ENCODE results near the gene DLG4.

Gene DLG4

GRCh38 chr17:7214300-7215135 is 5.1 kb downstream of the DLG4 start:
- DNase-seq (ENCODE audit: low read depth): peak; percentile 98

- no peak for DNase-seq (ENCODE audit: low read depth)
These were observed 5.7 kb downstream of the DLG4 start for GRCh38 chr17:7213895-7214299.

DNA sequence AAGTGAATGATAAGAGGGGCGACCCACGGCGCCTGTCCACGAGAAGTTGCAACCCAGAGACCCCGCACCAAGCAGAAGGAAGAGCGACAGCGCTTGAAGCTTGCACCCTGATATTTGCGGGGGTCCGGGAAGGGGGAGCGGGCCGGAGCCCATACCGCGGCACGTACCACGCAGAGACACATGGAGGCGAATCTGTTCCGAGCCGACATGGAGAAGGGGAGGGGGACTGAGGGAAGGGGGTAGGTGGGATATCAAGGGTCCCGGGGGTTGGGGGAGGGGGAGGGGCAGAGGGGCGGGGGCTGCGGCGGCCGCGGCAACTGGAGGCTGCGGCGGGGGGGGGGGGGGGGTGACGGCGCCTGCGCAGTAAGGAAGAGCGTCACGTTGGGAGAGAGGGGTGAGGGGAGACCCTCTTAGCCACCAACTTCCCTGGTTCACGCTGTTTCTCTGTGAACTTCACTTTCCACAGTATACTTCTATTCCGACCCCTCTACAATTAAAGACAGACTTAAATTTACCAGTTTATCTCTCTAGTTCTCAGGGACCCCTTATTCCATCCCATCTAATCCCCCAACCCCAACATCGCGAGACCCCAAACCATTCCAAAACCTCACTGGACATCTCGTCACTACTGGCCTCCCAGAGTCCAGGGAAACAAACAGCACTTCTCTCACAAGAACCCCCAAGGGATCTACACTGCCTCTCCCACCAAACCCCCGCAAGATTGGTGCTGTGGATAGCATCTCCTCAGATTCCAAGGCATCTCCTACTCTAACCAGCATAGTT is 8.0 kb downstream of the DLG4 start:
- no peak for DNase-seq (ENCODE audit: low read depth)

- no peak for DNase-seq (ENCODE audit: low read depth)
These were observed 10.7 kb downstream of the DLG4 start for GRCh38 chr17:7208754-7209460.

GRCh38 chr17:7208027-7208571 is 11.5 kb downstream of the DLG4 start:
- no peak for DNase-seq (ENCODE audit: low read depth)

DNA sequence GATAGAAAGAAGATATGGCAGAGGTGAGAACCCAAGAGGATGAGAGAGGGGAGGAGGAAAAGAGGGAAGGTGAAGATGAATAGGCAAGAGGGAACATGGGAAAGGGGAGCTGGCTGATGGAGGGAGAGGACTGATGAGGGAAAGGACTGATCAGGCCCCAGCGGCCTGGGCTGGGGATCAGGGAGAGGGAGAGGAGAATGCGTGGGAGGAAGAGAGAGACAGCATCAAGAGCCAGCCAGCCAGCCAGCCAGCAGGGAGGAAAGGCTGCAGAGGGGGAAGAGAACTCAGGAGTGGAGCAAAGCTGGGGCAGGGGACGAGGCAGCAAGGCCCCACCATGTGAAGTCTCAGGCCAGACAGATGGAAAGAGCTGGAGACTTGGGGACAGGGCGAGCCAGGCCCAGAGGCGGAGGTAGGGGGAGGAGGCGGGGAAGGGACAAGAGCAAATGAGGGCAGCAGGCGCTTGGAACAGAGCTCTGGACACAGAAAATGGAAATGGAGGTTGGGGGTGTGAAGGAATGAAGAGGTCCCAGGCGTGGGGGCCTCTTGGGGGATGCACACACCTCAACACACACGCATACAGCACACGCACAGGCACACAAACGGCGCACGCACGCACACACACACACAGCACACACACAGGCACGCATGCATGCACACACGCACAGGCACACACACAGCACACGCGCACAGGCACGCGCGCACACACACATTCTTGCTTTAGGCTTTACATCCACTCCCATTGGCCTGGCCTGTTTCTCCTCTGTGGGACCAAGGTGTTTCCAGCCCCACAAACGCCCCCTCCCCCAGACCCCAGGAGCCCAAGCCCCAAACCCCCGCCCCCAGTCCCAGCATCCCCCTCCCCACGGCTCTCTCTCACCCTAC is 12.3 kb downstream of the DLG4 start:
- no peak for DNase-seq (ENCODE audit: low read depth)

DNA sequence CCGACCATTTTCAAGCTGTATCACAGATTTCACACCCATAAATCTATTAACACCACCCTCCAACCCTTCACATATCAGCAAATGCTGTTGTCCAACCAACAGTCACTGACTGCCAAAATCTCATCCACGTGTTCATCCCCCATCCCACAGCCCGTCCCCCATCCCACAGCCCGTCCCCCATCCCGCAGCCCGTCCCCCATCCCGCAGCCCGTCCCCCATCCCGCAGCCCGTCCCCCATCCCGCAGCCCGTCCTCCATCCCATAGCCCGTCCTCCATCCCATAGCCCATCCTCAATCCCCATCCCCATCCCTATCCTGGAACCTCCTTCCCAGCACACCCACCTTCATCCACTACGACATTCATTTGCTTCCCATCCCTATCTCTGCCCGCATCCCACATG is 14.1 kb downstream of the DLG4 start:
- DNase-seq (ENCODE audit: low read depth): no peak

GRCh38 chr17:7204828-7205461 is 14.7 kb downstream of the DLG4 start:
- DNase-seq (ENCODE audit: low read depth): peak; percentile 85

DNA sequence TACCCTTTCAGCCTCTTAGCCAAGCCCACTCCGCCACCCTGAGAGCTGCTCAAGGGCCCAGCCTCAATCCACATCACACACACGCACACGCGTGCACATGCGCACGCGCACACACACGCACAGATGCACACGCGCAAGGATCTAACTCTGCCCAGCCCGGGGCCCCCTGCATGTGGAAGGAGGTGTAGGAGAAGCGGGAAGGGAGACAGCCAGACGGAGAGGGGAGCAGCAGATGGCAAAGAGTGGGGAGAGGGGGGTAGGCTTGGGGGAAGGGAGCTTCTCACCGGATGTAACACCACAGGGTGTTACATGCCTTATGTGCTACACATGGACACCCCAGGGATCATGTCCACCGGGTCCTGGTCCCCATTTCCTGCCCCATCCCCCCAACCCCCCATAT is 15.3 kb downstream of the DLG4 start:
- DNase-seq (ENCODE audit: low read depth): no peak

GRCh38 chr17:7203391-7203790 is 16.2 kb downstream of the DLG4 start:
- no peak for DNase-seq (ENCODE audit: low read depth)

DNA sequence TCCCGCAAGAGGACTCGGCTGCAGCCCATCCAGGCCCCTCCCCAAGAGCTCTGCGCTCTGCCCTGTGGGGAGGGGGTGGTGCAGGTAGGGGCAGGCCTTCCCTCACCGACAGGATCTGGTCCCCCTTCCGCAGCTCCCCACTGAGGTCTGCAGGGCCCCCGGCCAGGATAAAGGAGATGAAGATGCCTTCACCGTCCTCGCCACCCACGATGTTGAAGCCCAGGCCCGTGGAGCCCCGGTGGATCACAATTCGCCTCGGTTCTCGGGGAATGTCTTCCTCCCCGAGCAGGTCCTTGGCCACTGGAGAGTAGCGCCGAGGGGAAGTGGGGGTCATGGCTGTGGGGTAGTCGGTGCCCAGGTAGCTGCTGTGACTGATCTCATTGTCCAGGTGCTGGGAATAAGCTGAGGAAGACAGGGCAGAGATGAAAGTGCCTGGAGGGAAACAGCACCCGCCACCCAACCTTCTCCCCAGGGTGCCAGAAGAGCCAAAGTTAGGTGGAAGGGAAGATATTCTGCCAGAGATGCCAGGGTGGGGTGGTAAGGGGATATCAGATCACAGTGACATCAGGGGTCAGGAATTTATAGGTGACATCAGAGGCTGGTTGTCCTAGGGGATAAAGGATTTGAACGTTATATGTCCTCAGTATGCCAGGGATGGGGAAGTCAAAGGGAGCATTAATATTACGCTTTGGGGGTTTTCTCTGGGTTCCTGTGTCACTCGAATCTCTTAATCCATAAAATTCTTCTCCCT is 22.8 kb downstream of the DLG4 start:
- DNase-seq (ENCODE audit: low read depth): no peak

DNA sequence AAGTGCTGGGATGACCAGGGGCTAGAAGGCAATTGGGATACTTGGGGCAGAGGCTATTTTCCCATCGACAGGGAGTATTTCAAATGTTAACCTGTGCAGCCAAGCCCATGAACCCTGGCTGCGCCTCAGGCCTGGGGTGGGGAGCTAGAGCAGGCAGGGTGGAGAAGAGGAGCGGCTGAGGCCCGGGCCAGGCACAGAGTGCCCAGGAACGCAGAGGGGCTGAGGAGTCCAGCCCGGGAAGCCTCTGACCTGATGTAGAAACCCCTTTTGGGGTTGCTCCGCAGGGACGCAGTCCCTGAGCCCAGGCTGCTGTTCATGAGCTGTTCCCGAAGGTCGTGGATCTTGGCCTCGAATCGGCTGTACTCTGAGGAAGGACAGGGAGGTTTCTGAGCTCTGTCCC is 23.7 kb downstream of the DLG4 start:
- DNase-seq (ENCODE audit: low read depth): no peak

DNA sequence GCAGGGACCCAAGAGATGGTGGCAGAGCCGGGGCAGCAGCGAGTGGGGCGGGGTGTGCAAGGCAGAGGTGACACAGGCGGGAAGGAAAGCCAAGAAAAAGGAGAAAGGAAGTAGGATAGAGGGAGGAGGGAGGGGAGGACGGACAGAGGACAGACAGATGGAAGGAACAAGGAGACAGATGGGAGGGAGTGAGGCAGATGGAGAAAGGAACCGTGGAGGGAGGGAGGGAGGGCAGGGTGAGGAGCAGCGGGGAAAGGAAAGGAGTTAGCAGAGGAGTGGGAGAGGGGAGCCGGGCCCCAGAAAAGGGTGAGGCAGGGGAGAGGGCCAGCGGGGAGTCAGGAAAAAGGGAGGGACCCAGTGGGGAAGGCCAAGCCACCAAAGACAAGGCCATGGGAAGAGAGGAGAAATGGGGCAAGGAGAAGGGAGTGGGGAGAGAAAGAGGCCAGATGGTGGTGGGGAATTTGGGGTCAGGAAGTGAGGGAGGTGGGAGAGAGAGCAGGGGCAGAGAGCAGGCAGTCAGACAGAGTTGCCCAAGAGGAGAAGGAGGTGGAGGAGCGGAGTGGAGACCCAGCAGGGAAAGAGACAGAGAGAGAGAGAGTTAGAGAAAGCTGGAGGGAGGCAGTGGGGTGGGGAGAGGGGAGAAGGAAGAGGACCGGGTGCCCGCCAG is 27.2 kb downstream of the DLG4 start:
- no peak for DNase-seq (ENCODE audit: low read depth)

- DNase-seq (ENCODE audit: low read depth): no peak
These were observed 27.9 kb downstream of the DLG4 start for GRCh38 chr17:7191571-7192270.

DNA sequence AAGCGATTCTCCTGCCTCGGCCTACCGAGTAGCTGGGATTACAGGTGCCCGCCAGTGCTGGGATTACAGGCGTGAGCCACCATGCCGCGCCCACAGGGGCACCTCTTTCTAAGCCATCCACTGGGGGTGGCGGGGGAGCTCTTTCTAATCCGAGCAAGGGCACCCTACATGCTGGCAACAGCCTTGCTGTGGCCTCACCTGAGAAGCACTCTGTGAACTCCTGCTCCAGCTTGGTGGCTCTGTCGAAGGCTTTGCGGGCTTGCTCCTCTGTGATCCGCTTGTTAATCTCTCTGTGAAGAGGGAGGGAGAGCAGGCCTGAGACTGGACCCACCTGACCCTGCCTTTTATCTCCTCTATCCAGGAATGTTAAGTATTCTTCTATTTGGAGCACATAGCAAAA is 28.6 kb downstream of the DLG4 start:
- DNase-seq (ENCODE audit: low read depth): no peak

DNA sequence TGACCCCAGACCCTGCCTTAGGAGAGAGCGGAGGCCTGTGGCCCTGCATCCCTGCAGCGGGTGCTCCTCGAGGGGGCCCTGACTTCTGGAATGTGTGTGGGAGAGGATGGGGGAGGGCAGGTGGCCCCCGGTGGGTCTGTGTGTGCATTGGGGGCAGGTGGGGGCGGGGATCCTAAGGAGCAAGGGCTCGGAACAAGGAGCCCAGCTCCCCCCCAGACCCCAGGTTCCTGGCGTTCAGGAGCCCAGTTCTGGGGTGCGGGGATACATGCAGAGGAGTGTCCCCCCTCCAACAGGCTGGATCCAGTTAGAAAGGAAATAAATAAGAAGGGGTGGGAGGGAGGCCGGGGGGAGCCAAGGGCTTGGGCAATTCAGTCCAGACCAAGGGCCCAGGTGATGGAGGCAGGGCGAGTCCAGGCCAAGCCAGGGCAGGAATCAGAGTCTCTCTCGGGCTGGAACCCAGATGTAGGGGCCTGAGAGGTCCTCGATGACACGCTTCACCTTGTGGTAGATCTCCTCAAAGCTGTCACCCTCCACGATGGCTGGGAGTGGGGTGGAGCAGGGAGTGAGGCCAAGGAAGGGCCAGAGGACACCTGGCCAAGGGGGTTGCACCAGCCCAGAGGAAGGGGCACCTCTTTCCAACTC is 29.2 kb downstream of the DLG4 start:
- no peak for DNase-seq (ENCODE audit: low read depth)

- DNase-seq (ENCODE audit: low read depth): no peak
These were observed 33.4 kb downstream of the DLG4 start for GRCh38 chr17:7186241-7186640.

- DNase-seq (ENCODE audit: low read depth): no peak
These were observed 35.0 kb downstream of the DLG4 start for GRCh38 chr17:7184647-7185046.

- DNase-seq (ENCODE audit: low read depth): no peak
These were observed 35.5 kb downstream of the DLG4 start for GRCh38 chr17:7184091-7184488.
